ENCODE results near the gene PIGW. TPM values are rescaled to one million over a fixed set of nuclear protein-coding genes. Genes with fewer than 3 reads are reported as not detected.
A peak's percentile ranks its signal among the peaks of the same experiment; 100 is the strongest.
"Not testable (repeated sequence)": the region's sequence is repeated elsewhere in the genome, so short reads cannot be mapped to it uniquely, and the experiment has no call there.

PIGW gene
- polyA plus RNA-seq, 2 of the 4 experiments (the other 2 are of a cell fraction) = 30.0 to 32.3 TPM

GRCh38 chr17:36507266-36507665 is 27.5 kb upstream of the PIGW start:
- no peak for DNase-seq (ENCODE audit: low read depth in 1 of 2, low spot score in 1 of 2)
- no peak overlapping the region for H3K27ac ChIP-seq
- CTCF ChIA-PET = interaction anchor here (1.1 to 2.2 kb wide), 3 partner anchors 13 to 24 kb away, joined by 3 to 9 read pairs (median 8); no protein-coding TSS in a partner anchor
- POLR2A ChIA-PET = interaction anchor here (0.6 kb wide), 1 partner anchor 28 kb away, joined by 3 read pairs; no protein-coding TSS in a partner anchor
- no peak for FAIRE-seq
- H3K9me3 ChIP-seq = no peaks in the 10 kb centered on the region
- 95% methylated on average over 6 of the region's 6 CpGs for WGBS (ENCODE audit: missing lambda C conversion rate)
- TF ChIP-seq CHD4 (IDR thresholded peaks at IDR 0.05; ENCODE audit: borderline replicate concordance) (no peak), HOXB5 (CRISPR knock-in tag; IDR thresholded peaks at IDR 0.05) (no peak), NR3C1 (IDR thresholded peaks at IDR 0.05) (no peak), POLR2A (IDR thresholded peaks at IDR 0.05; ENCODE audit: low read length) (no peak), USF2 (IDR thresholded peaks at IDR 0.05) (no peak), SREBF2 (IDR thresholded peaks at IDR 0.05) (no peak), EP300 (IDR thresholded peaks at IDR 0.05) (no peak), HOXB13 (CRISPR knock-in tag; IDR thresholded peaks at IDR 0.05; ENCODE audit: low read depth) (no peak), CBX8 (IDR thresholded peaks at IDR 0.05) (no peak), HOXA7 (CRISPR knock-in tag; IDR thresholded peaks at IDR 0.05) (no peak), GATA3 (IDR thresholded peaks at IDR 0.05; ENCODE audit: borderline replicate concordance) (no peak), PHF8 (IDR thresholded peaks at IDR 0.05; ENCODE audit: borderline replicate concordance, low read depth) (no peak), ZSCAN20 (CRISPR knock-in tag; IDR thresholded peaks at IDR 0.05) (no peak), FOSL2 (IDR thresholded peaks at IDR 0.05) (no peak), FOSL2 (CRISPR knock-in tag; IDR thresholded peaks at IDR 0.05) (no peak), NFE2L2 (conservative IDR thresholded peaks at IDR 0.05; ENCODE audit: low read length) (no peak), RARB (CRISPR knock-in tag; IDR thresholded peaks at IDR 0.05) (no peak), HDAC2 (IDR thresholded peaks at IDR 0.05) (no peak), CBX2 (IDR thresholded peaks at IDR 0.05; ENCODE audit: borderline replicate concordance, low read depth) (no peak)
- TF ChIP-seq, protein P1, sequence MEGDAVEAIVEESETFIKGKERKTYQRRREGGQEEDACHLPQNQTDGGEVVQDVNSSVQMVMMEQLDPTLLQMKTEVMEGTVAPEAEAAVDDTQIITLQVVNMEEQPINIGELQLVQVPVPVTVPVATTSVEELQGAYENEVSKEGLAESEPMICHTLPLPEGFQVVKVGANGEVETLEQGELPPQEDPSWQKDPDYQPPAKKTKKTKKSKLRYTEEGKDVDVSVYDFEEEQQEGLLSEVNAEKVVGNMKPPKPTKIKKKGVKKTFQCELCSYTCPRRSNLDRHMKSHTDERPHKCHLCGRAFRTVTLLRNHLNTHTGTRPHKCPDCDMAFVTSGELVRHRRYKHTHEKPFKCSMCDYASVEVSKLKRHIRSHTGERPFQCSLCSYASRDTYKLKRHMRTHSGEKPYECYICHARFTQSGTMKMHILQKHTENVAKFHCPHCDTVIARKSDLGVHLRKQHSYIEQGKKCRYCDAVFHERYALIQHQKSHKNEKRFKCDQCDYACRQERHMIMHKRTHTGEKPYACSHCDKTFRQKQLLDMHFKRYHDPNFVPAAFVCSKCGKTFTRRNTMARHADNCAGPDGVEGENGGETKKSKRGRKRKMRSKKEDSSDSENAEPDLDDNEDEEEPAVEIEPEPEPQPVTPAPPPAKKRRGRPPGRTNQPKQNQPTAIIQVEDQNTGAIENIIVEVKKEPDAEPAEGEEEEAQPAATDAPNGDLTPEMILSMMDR (IDR thresholded peaks at IDR 0.05) = no peak
- TF ChIP-seq, protein P2, sequence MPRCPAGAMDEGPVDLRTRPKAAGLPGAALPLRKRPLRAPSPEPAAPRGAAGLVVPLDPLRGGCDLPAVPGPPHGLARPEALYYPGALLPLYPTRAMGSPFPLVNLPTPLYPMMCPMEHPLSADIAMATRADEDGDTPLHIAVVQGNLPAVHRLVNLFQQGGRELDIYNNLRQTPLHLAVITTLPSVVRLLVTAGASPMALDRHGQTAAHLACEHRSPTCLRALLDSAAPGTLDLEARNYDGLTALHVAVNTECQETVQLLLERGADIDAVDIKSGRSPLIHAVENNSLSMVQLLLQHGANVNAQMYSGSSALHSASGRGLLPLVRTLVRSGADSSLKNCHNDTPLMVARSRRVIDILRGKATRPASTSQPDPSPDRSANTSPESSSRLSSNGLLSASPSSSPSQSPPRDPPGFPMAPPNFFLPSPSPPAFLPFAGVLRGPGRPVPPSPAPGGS (IDR thresholded peaks at IDR 0.05) = no peak
- no peaks in the 10 kb centered on the region for H3K4me1 ChIP-seq
- H3K4me3 ChIP-seq = no peak overlapping the region
- ATAC-seq = no peak
- no peak overlapping the region for H3K4me2 ChIP-seq

DNA sequence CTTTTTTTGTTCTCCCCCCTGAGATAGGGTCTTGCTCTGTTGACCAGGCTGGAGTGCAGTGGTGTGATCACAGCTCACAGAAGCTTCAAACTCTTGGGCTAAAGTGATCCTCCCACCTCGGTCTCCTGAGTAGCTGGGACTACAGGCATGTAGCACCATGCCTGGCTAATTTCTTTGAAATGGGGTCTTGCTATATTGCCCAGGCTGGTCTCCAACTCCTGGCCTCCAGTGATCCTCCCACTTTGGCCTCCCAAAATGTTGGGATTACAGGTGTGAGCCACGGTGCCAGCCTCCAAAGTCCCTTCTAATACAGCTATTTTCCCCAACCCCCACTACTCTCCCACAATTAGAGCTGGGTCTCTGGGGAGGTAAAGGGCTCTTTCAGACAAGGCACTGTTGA is 26.3 kb upstream of the PIGW start:
- H3K27ac ChIP-seq; H3K4me1 ChIP-seq; H3K9me3 ChIP-seq; ATAC-seq; FAIRE-seq; H3K4me3 ChIP-seq; DNase-seq (ENCODE audit: low read depth in 1 of 2, low spot score in 1 of 2); H3K4me2 ChIP-seq: not testable (repeated sequence)
- POLR2A ChIA-PET = interaction anchor here (1.0 kb wide), 1 partner anchor 20 kb away, joined by 3 read pairs; no protein-coding TSS in a partner anchor
- 95% methylated on average over 2 of the region's 2 CpGs for WGBS (ENCODE audit: missing lambda C conversion rate)
- CTCF ChIA-PET = interaction anchor here (0.7 to 1.6 kb wide), 5 partner anchors 9 to 26 kb away, joined by 3 to 7 read pairs (median 4); partner anchors contain the start of genes MYO19 and PIGW

DNA sequence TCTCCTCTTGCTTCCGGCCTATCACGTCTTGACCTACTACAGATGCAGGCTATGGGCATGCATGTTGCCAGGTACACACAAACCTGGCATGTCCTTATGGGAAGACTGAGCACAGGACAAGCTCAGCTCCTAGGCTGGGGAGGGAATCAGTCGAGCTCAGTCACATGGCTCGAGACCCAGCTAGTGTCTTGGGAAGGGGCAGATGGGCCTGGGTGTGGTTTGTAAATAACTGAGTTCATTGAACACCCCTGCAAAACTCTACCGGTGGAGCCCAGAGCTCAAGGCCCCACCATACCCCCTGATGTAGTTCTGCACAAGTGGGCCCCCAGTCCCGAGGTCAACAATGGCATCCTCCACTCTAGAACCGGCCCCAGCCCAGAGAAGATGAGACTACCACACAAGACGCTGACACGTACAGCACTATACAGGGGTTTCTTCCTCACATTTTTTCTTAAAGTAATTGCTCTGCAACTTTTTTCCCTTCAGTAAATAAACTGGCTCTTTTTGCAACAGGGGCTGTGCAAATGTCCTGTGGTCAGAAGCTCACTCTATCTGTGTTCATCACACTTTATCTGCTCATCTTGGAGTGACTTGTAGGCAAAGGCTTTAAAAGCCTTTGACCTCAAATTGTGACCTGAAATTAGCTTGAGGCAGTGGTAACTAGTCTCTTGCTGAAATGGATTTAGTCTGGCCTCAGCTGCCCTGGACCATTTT is 25.4 kb upstream of the PIGW start:
- FAIRE-seq = no peak
- WGBS (ENCODE audit: missing lambda C conversion rate) = 84% methylated on average over 9 of the region's 9 CpGs

More for the DNA sequence above, 25.4 kb upstream of the PIGW start:
- CTCF ChIA-PET = interaction anchor here (0.9 to 1.6 kb wide), 3 partner anchors 10 to 26 kb away, joined by 4 to 7 read pairs (median 5); no protein-coding TSS in a partner anchor
- POLR2A ChIA-PET = interaction anchor here (0.6 kb wide), 1 partner anchor 21 kb away, joined by 6 read pairs; no protein-coding TSS in a partner anchor
- Histone ChIP-seq H3K4me3 (no peak overlapping the region), H3K4me2 (no peak overlapping the region), H3K27ac (no peak overlapping the region), H3K4me1 (no peaks in the 10 kb centered on the region), H3K9me3 (no peaks in the 10 kb centered on the region)
- ATAC-seq (no peak), DNase-seq (ENCODE audit: low read depth in 1 of 2, low spot score in 1 of 2) (no peak)
- peak; percentile 64; the same call in 1 of the 2 replicates for TF ChIP-seq KDM1A (IDR thresholded peaks at IDR 0.05; ENCODE audit: low read depth)
- TF ChIP-seq HOXA7 (CRISPR knock-in tag; IDR thresholded peaks at IDR 0.05) = no peak

Measured in A549 (cell line).